ENCODE measurements around the gene ATP10A.
"Not testable (repeated sequence)": the region's sequence is repeated elsewhere in the genome, so short reads cannot be mapped to it uniquely, and the experiment has no call there.

Gene ATP10A

GRCh38 chr15:25776071-25776746, 86.9 kb downstream of the ATP10A start:
- TF ChIP-seq CTCF (IDR thresholded peaks at IDR 0.05; ENCODE audit: low read length, missing control alignments) = no peak
- no peak for DNase-seq (ENCODE audit: low read depth)

DNA sequence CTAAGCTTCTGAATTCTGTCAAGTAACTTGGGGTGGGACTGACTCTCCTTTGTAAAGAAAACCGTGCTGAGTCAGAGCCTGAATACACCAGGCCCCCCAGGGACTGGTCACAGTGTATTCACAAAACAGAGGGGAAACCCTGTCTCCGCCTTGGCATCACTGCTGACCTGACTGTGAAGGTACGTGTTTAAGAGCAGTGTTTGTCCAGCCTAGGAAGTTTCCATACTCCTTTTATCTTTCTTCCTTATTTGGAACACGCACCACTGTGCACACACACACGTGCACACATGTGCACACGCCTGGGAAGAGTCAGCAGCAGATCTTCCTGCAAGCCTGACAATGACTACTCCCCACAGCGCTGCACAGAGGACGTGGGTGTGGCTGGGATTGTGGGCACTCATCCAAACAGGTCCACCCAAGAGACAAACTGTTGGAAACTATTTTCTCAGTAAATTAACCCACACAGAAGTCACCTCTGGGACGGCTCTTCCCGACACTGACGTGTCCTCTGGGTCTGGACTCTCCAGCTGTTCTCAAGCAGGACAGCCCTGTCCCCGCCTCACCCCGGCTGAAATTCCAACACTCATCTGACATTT, 87.7 kb downstream of the ATP10A start:
- TF ChIP-seq CTCF (IDR thresholded peaks at IDR 0.05; ENCODE audit: low read length, missing control alignments) = no peak
- H3K4me3 ChIP-seq (replicated peaks; ENCODE audit: low read depth, low read length) = no peak overlapping the region
- peak; percentile 49 for DNase-seq (ENCODE audit: low read depth)

More at GRCh38 chr15:25776071-25776746, 86.9 kb downstream of the ATP10A start:
- H3K4me3 ChIP-seq (replicated peaks; ENCODE audit: low read depth, low read length) = no peak overlapping the region

DNA sequence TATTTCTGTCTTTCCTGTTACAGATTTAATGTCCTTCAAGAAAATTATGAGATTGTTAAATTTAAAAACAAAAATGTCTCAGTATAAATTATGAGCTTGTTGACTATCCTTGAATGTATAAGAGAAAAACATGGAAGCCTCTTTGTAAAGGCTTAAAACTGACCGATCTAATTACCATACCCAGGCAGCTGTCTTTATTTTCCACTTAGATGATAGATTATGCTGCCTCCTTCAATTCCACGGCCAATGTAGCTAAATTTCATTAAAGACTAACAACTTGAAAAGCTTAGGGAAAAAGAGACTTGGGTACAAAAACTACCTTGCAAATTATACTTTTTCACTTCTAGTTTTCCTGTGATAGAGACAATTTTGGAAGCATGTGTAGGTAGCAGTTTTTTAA, 88.3 kb downstream of the ATP10A start:
- H3K4me3 ChIP-seq (replicated peaks; ENCODE audit: low read depth, low read length) = no peak overlapping the region
- no peak for TF ChIP-seq CTCF (IDR thresholded peaks at IDR 0.05; ENCODE audit: low read length, missing control alignments)
- DNase-seq (ENCODE audit: low read depth) = no peak

- DNase-seq (ENCODE audit: low read depth) = no peak
- no peak for TF ChIP-seq CTCF (IDR thresholded peaks at IDR 0.05; ENCODE audit: low read length, missing control alignments)
- no peak overlapping the region for H3K4me3 ChIP-seq (replicated peaks; ENCODE audit: low read depth, low read length)
Measured at GRCh38 chr15:25773248-25773647, 89.9 kb downstream of the ATP10A start.

GRCh38 chr15:25772500-25772899, 90.6 kb downstream of the ATP10A start:
- H3K4me3 ChIP-seq (replicated peaks; ENCODE audit: low read depth, low read length) = no peak overlapping the region
- DNase-seq (ENCODE audit: low read depth) = no peak
- TF ChIP-seq CTCF (IDR thresholded peaks at IDR 0.05; ENCODE audit: low read length, missing control alignments) = no peak

- DNase-seq (ENCODE audit: low read depth); H3K4me3 ChIP-seq (replicated peaks; ENCODE audit: low read depth, low read length): not testable (repeated sequence)
Measured at GRCh38 chr15:25771736-25772135, 91.4 kb downstream of the ATP10A start.

GRCh38 chr15:25771338-25771706, 91.8 kb downstream of the ATP10A start:
- H3K4me3 ChIP-seq (replicated peaks; ENCODE audit: low read depth, low read length) = no peak overlapping the region
- no peak for DNase-seq (ENCODE audit: low read depth)
- TF ChIP-seq CTCF (IDR thresholded peaks at IDR 0.05; ENCODE audit: low read length, missing control alignments) = no peak

Measured in fibroblast of pulmonary artery (primary cell).